ENCODE measurements around the gene C11orf58. TPM values are rescaled to one million over a fixed set of nuclear protein-coding genes. Genes with fewer than 3 reads are reported as not detected.

C11orf58 gene
- total RNA-seq, 1 donor from 2014 or later, result 143 TPM

- Mint-ChIP-seq H3K27me3 (ENCODE audit: unreplicated experiment) (no peaks in the 10 kb centered on the region), H3K9me3 (ENCODE audit: unreplicated experiment) (no peaks in the 10 kb centered on the region), H3K4me3 (ENCODE audit: unreplicated experiment) (no peak overlapping the region), H3K27ac (ENCODE audit: unreplicated experiment) (no peak overlapping the region), H3K36me3 (ENCODE audit: unreplicated experiment) (no peaks in the 10 kb centered on the region), H3K4me1 (ENCODE audit: unreplicated experiment) (peaks cover 39% of the 10 kb centered on the region)
- peak; percentile 94 for TF ChIP-seq CTCF (IDR thresholded peaks at IDR 0.05)
- DNase-seq (ENCODE audit: extremely low spot score, unreplicated experiment), result no peak
Measured at GRCh38 chr11:16788141-16789062, 50.0 kb downstream of the C11orf58 start.

GRCh38 chr11:16789063-16789420, 50.6 kb downstream of the C11orf58 start:
- no peak for TF ChIP-seq CTCF (IDR thresholded peaks at IDR 0.05)
- Mint-ChIP-seq H3K4me1 (ENCODE audit: unreplicated experiment) (peaks cover 44% of the 10 kb centered on the region), H3K27me3 (ENCODE audit: unreplicated experiment) (no peaks in the 10 kb centered on the region), H3K27ac (ENCODE audit: unreplicated experiment) (no peak overlapping the region), H3K9me3 (ENCODE audit: unreplicated experiment) (no peaks in the 10 kb centered on the region), H3K4me3 (ENCODE audit: unreplicated experiment) (no peak overlapping the region), H3K36me3 (ENCODE audit: unreplicated experiment) (no peaks in the 10 kb centered on the region)
- DNase-seq (ENCODE audit: extremely low spot score, unreplicated experiment), result no peak

- H3K9me3 Mint-ChIP-seq (ENCODE audit: unreplicated experiment), result no peaks in the 10 kb centered on the region
Measured at GRCh38 chr11:16789560-16790485, 51.4 kb downstream of the C11orf58 start.

GRCh38 chr11:16790486-16791190, 52.2 kb downstream of the C11orf58 start:
- no peak for TF ChIP-seq CTCF (IDR thresholded peaks at IDR 0.05)
- Mint-ChIP-seq H3K27me3 (ENCODE audit: unreplicated experiment) (no peaks in the 10 kb centered on the region), H3K4me1 (ENCODE audit: unreplicated experiment) (peaks cover 50% of the 10 kb centered on the region), H3K4me3 (ENCODE audit: unreplicated experiment) (no peak overlapping the region), H3K36me3 (ENCODE audit: unreplicated experiment) (no peaks in the 10 kb centered on the region), H3K9me3 (ENCODE audit: unreplicated experiment) (no peaks in the 10 kb centered on the region), H3K27ac (ENCODE audit: unreplicated experiment) (peak overlapping the region; percentile 92)
- no peak for DNase-seq (ENCODE audit: extremely low spot score, unreplicated experiment)

More at GRCh38 chr11:16789560-16790485, 51.4 kb downstream of the C11orf58 start:
- Mint-ChIP-seq H3K27ac (ENCODE audit: unreplicated experiment) (peak overlapping the region; percentile 60), H3K4me1 (ENCODE audit: unreplicated experiment) (peaks cover 45% of the 10 kb centered on the region), H3K27me3 (ENCODE audit: unreplicated experiment) (no peaks in the 10 kb centered on the region), H3K36me3 (ENCODE audit: unreplicated experiment) (no peaks in the 10 kb centered on the region), H3K4me3 (ENCODE audit: unreplicated experiment) (no peak overlapping the region)
- no peak for DNase-seq (ENCODE audit: extremely low spot score, unreplicated experiment)
- TF ChIP-seq CTCF (IDR thresholded peaks at IDR 0.05), result no peak
